K562 (cell line): ENCODE results near the gene TTLL4. TPM values are rescaled to one million over a fixed set of nuclear protein-coding genes. Genes with fewer than 3 reads are reported as not detected.

Experiments used
- ATAC-seq: fragments of 200-7000 bp; cut with Tn5 transposase; 3 replicates; pipeline ENCODE4 v1.9.1; 2020; ENCODE audit warnings: moderate library complexity
- BruUV-seq: library from RNA; stranded (reverse); fragments of 400-500 nt; replicated peaks from 2 replicates; lab custom pipeline; 2021; lab: Mats Ljungman, UMichigan
- CTCF ChIA-PET: fragments of 300-600 bp; formaldehyde crosslinking; extraction: SDS; loops from one replicate; lab custom pipeline; 2021; ENCODE audit warnings: low intra/inter-chr PET ratio; lab: Yijun Ruan, JAX
- POLR2A ChIA-PET: fragments of 300-600, 350-650 bp; sonication (Branson Sonifier 250); formaldehyde crosslinking; extraction: SDS; loops from one replicate; lab custom pipeline; 2021; ENCODE audit warnings: antibody characterized with exemption, inconsistent platforms; lab: Yijun Ruan, JAX
- DNase-seq, 4 experiments: peaks; one replicate each; pipeline versions ENCODE4 v3.0.0 to v3.0.0-alpha.2; 2011 to 2018; ENCODE audit warnings: low spot score in 3 of 4, mixed read lengths in 3 of 4; ENCODE audit errors: extremely low read depth in 1 of 4
- FAIRE-seq: peaks from 2 replicates; lab custom pipeline; 2011; peaks lifted over from hg19 to GRCh38; lab: Jason Lieb, UNC
- H2AFZ ChIP-seq: 2 replicates; pipeline ENCODE4 v1.6.0; 2011; ENCODE audit warnings: low read depth, low read length, control low read depth, inconsistent platforms
- H3K27ac ChIP-seq: fragments of 200-600 bp; 3 replicates; pipeline ENCODE4 v1.8.0; 2011; ENCODE audit warnings: low read depth, mild to moderate bottlenecking, control low read depth, inconsistent platforms, low read length, moderate library complexity, mixed read lengths; ENCODE audit errors: extremely low read depth
- H3K27me3 ChIP-seq, 2 experiments: fragments of 300-600 bp in 1 of 2; 2 replicates in 1 of 2; 3 replicates in 1 of 2; pipeline versions ENCODE4 v1.6.0 to v1.8.0; 2011; ENCODE audit warnings: inconsistent platforms in 2 of 2, low read length in 2 of 2, mild to moderate bottlenecking in 1 of 2, mixed read lengths in 1 of 2, moderate library complexity in 1 of 2; ENCODE audit not compliant: control insufficient read depth in 2 of 2, insufficient read depth in 2 of 2
- H3K36me3 ChIP-seq: fragments of 300-600 bp; 3 replicates; pipeline ENCODE4 v1.8.0; 2011; ENCODE audit warnings: mild to moderate bottlenecking, low read length, inconsistent platforms; ENCODE audit not compliant: control insufficient read depth, insufficient read depth
- H3K4me1 ChIP-seq, 2 experiments: fragments of 200-600 bp in 1 of 2; replicated peaks in 1 of 2; 2 replicates in 1 of 2; 3 replicates in 1 of 2; pipeline versions ENCODE4 v1.5.1 to v1.8.0; 2011; ENCODE audit warnings: inconsistent platforms in 2 of 2, low read length in 2 of 2, mild to moderate bottlenecking in 1 of 2, mixed read lengths in 1 of 2, moderate library complexity in 1 of 2; ENCODE audit not compliant: control insufficient read depth in 2 of 2, insufficient read depth in 2 of 2
- H3K4me2 ChIP-seq: 2 replicates; pipeline ENCODE4 v1.6.1; 2011; ENCODE audit warnings: low read length, control low read depth, inconsistent platforms, mixed read lengths; ENCODE audit not compliant: insufficient read depth
- H3K4me3 ChIP-seq: fragments of 200-600 bp; sonication (generic), shearing (Covaris generic); 2 replicates; pipeline ENCODE4 v1.5.1; 2016; ENCODE audit warnings: control low read depth, inconsistent platforms
- H3K79me2 ChIP-seq: fragments of 200-600 bp; 3 replicates; pipeline ENCODE4 v1.8.0; 2011; ENCODE audit warnings: low read length, inconsistent platforms; ENCODE audit not compliant: control insufficient read depth, insufficient read depth
- H3K9ac ChIP-seq, 2 experiments: 2 replicates each; pipeline versions ENCODE4 v1.6.0 to v1.6.1; 2011; ENCODE audit warnings: low read depth in 2 of 2, low read length in 2 of 2, control low read depth in 1 of 2, inconsistent platforms in 1 of 2, mild to moderate bottlenecking in 1 of 2, mixed read lengths in 1 of 2; ENCODE audit not compliant: insufficient read depth in 1 of 2
- H3K9me1 ChIP-seq: one replicate; pipeline ENCODE4 v1.6.0; 2011; ENCODE audit warnings: inconsistent platforms, mild to moderate bottlenecking, low read length, moderate library complexity; ENCODE audit not compliant: control insufficient read depth, insufficient read depth
- H3K9me3 ChIP-seq: replicated peaks from 2 replicates; pipeline ENCODE4 v1.5.1; 2011; ENCODE audit warnings: low read depth, low read length, inconsistent platforms; ENCODE audit not compliant: control insufficient read depth, insufficient read depth
- H4K20me1 ChIP-seq: replicated peaks from 2 replicates; pipeline ENCODE4 v1.6.1; 2011; ENCODE audit warnings: low read length, inconsistent platforms, mixed read lengths; ENCODE audit not compliant: control insufficient read depth, insufficient read depth
- EGR1 ChIP-seq: fragments of 450-650 bp; conservative IDR thresholded peaks from 2 replicates; pipeline ENCODE4 v1.6.1; 2017; ENCODE audit warnings: mild to moderate bottlenecking
- NFYB ChIP-seq: IDR thresholded peaks from 2 replicates; pipeline ENCODE4 v1.6.1; 2011; ENCODE audit warnings: mild to moderate bottlenecking, moderate library complexity; ENCODE audit not compliant: insufficient read length; ENCODE audit errors: extremely low read depth
- POLR3G ChIP-seq: IDR thresholded peaks from 2 replicates; pipeline ENCODE4 v1.6.1; 2011; ENCODE audit not compliant: insufficient read length, insufficient replicate concordance; ENCODE audit errors: extremely low read depth
- RBM25 ChIP-seq: fragments of 200-400 bp; formaldehyde crosslinking; IDR thresholded peaks from 2 replicates; pipeline ENCODE4 v1.6.1; 2018; ENCODE audit warnings: low read length, low read depth, moderate library complexity; ENCODE audit not compliant: severe bottlenecking
- RFX5 ChIP-seq: IDR thresholded peaks from 2 replicates; pipeline ENCODE4 v1.6.1; 2011; ENCODE audit warnings: low read depth, mild to moderate bottlenecking, improper control_type of control experiment, low read length
- ZNF217 ChIP-seq: sonication (generic); formaldehyde crosslinking; IDR thresholded peaks from 2 replicates; pipeline ENCODE4 v1.8.0; 2022; ENCODE audit warnings: mild to moderate bottlenecking, missing genetic modification reagents
- ZNF592 ChIP-seq: fragments of 450-650 bp; IDR thresholded peaks from 2 replicates; pipeline ENCODE4 v1.6.1; 2017; ENCODE audit warnings: antibody characterized with exemption, mild to moderate bottlenecking
- ZSCAN32 ChIP-seq: fragments of 450-650 bp; formaldehyde crosslinking; IDR thresholded peaks from 2 replicates; pipeline ENCODE4 v1.4.0; 2020; ENCODE audit warnings: mild to moderate bottlenecking, moderate library complexity
- WGBS: fragments of 100-300 bp; shearing (Covaris generic); methylation state at CpG from one replicate; pipeline ENCODE4 v1.1.6; 2016; ENCODE audit warnings: low coverage, mixed read lengths; ENCODE audit not compliant: insufficient coverage; ENCODE audit errors: missing lambda C conversion rate; 5-methylcytosine and 5-hydroxymethylcytosine counted together
- in situ Hi-C: fragments of 300-500 bp; cut with MboI; formaldehyde crosslinking; loops from 4 replicates; pipeline ENCODE4 v1.15.0; 2018; ENCODE audit warnings: inconsistent platforms, mixed read lengths
- intact Hi-C: fragments of 100-400 bp; cut with micrococcal nuclease; formaldehyde crosslinking; loops from 2 replicates; pipeline ENCODE4 v1.14.2; 2022
- polyA plus RNA-seq, 8 experiments: library from polyadenylated mRNA; depleted of rRNA in 4 of 8; stranded (reverse) in 5 of 8; unstranded in 3 of 8; fragments of >200 nt; fragmentation: Nextera tagmentation in 2 of 8; fragmentation: Illumina TruSeq in 1 of 8; extraction: Ambion mirVana in 2 of 8; extraction: Trizol in 1 of 8; gene quantifications; 2 replicates each; pipeline versions ENCODE4 v1.2.1 to v1.2.3, GENCODE V29; 2011 to 2014; ENCODE audit warnings: inconsistent platforms in 1 of 8, missing spikeins in 1 of 8
- total RNA-seq, 7 experiments: library from RNA; depleted of rRNA in 6 of 7; stranded (reverse); fragments of >200 nt in 6 of 7; fragmentation: Illumina TruSeq in 2 of 7; extraction: Trizol in 2 of 7; gene quantifications; 2 replicates each; pipeline versions ENCODE4 v1.2.1 to v1.2.3, GENCODE V29; 2011 to 2021; ENCODE audit warnings: low replicate concordance in 1 of 7
- TF ChIP-seq, protein P1 (sequence below), 2 experiments: fragments of 450-650 bp; conservative IDR thresholded peaks; 2 replicates each; pipeline ENCODE4 v1.6.1; 2017; ENCODE audit warnings: mild to moderate bottlenecking in 2 of 2, moderate library complexity in 2 of 2
- TF ChIP-seq, protein P2 (sequence below): IDR thresholded peaks from 2 replicates; pipeline ENCODE4 v1.6.1; 2012; ENCODE audit warnings: low read depth, low read length, improper control_type of control experiment, borderline replicate concordance
- TF ChIP-seq, protein P3 (sequence below): fragments of 250-450 bp; sonication (Bioruptor Pico); IDR thresholded peaks from 2 replicates; pipeline ENCODE4 v1.6.1; 2021; ENCODE audit warnings: mild to moderate bottlenecking
- TF ChIP-seq, protein P4 (sequence below): fragments of 250-450 bp; sonication (Bioruptor Pico); IDR thresholded peaks from 2 replicates; pipeline ENCODE4 v1.8.0; 2022; ENCODE audit warnings: inconsistent platforms, mild to moderate bottlenecking, moderate library complexity, borderline replicate concordance

Gene TTLL4
- total and polyA plus RNA-seq, 9 of the 15 experiments (the other 6 are each of a cell fraction or from before 2014, with no cell fraction given), result 12.6 to 67.5 (median 24.5) TPM

- CTCF ChIA-PET, result no interaction called here
- TF ChIP-seq RBM25 (no peak), ZSCAN32 (CRISPR knock-in tag) (no peak), ZNF217 (CRISPR knock-in tag) (no peak), POLR3G (no peak), ZNF592 (no peak), EGR1 (no peak), RFX5 (no peak), NFYB (no peak)
- TF ChIP-seq, protein P1, sequence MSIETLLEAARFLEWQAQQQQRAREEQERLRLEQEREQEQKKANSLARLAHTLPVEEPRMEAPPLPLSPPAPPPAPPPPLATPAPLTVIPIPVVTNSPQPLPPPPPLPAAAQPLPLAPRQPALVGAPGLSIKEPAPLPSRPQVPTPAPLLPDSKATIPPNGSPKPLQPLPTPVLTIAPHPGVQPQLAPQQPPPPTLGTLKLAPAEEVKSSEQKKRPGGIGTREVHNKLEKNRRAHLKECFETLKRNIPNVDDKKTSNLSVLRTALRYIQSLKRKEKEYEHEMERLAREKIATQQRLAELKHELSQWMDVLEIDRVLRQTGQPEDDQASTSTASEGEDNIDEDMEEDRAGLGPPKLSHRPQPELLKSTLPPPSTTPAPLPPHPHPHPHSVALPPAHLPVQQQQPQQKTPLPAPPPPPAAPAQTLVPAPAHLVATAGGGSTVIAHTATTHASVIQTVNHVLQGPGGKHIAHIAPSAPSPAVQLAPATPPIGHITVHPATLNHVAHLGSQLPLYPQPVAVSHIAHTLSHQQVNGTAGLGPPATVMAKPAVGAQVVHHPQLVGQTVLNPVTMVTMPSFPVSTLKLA (conservative IDR thresholded peaks at IDR 0.05), result no peak
- TF ChIP-seq, protein P2, sequence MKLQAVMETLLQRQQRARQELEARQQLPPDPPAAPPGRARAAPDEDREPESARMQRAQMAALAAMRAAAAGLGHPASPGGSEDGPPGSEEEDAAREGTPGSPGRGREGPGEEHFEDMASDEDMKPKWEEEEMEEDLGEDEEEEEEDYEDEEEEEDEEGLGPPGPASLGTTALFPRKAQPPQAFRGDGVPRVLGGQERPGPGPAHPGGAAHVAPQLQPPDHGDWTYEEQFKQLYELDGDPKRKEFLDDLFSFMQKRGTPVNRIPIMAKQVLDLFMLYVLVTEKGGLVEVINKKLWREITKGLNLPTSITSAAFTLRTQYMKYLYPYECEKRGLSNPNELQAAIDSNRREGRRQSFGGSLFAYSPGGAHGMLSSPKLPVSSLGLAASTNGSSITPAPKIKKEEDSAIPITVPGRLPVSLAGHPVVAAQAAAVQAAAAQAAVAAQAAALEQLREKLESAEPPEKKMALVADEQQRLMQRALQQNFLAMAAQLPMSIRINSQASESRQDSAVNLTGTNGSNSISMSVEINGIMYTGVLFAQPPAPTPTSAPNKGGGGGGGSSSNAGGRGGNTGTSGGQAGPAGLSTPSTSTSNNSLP, result no peak
- TF ChIP-seq, protein P3, sequence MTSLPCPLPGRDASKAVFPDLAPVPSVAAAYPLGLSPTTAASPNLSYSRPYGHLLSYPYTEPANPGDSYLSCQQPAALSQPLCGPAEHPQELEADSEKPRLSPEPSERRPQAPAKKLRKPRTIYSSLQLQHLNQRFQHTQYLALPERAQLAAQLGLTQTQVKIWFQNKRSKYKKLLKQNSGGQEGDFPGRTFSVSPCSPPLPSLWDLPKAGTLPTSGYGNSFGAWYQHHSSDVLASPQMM (CRISPR knock-in tag), result no peak
- TF ChIP-seq, protein P4, sequence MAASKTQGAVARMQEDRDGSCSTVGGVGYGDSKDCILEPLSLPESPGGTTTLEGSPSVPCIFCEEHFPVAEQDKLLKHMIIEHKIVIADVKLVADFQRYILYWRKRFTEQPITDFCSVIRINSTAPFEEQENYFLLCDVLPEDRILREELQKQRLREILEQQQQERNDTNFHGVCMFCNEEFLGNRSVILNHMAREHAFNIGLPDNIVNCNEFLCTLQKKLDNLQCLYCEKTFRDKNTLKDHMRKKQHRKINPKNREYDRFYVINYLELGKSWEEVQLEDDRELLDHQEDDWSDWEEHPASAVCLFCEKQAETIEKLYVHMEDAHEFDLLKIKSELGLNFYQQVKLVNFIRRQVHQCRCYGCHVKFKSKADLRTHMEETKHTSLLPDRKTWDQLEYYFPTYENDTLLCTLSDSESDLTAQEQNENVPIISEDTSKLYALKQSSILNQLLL (CRISPR knock-in tag), result no peak
Observed at GRCh38 chr2:218792433-218792832, 81.8 kb downstream of the TTLL4 start.

More at GRCh38 chr2:218792433-218792832, 81.8 kb downstream of the TTLL4 start:
- Histone ChIP-seq H3K4me1 (no peaks in the 10 kb centered on the region), H3K36me3 (no peaks in the 10 kb centered on the region), H3K9me3 (no peaks in the 10 kb centered on the region), H3K27me3 (no peaks in the 10 kb centered on the region), H2AFZ (no peak overlapping the region), H3K9me1 (no peaks in the 10 kb centered on the region), H3K4me3 (no peak overlapping the region), H3K9ac (no peak overlapping the region), H4K20me1 (no peaks in the 10 kb centered on the region), H3K27ac (no peak overlapping the region), H3K79me2 (no peaks in the 10 kb centered on the region), H3K4me2 (no peak overlapping the region)
- 6% methylated on average over 1 of the region's 1 CpG for WGBS
- FAIRE-seq (no peak), ATAC-seq (no peak), DNase-seq (no peak)
- in situ Hi-C loops (no loop called here), intact Hi-C loops (no loop called here)
- no TSS peak for BruUV-seq
- POLR2A ChIA-PET, result no interaction called here
